ENCODE measurements around the gene LONRF2. TPM values are rescaled to one million over a fixed set of nuclear protein-coding genes. Genes with fewer than 3 reads are reported as not detected.

Gene LONRF2
- total RNA-seq, 1 experiment from 2014 or later, result 9.7 TPM

GRCh38 chr2:100257939-100258338, 64.4 kb downstream of the LONRF2 start:
- BruUV-seq (replicated peaks), result no TSS peak
- intact Hi-C loops (cut with micrococcal nuclease; ENCODE audit: unreplicated experiment), result no loop called here
- TF ChIP-seq, protein P1, sequence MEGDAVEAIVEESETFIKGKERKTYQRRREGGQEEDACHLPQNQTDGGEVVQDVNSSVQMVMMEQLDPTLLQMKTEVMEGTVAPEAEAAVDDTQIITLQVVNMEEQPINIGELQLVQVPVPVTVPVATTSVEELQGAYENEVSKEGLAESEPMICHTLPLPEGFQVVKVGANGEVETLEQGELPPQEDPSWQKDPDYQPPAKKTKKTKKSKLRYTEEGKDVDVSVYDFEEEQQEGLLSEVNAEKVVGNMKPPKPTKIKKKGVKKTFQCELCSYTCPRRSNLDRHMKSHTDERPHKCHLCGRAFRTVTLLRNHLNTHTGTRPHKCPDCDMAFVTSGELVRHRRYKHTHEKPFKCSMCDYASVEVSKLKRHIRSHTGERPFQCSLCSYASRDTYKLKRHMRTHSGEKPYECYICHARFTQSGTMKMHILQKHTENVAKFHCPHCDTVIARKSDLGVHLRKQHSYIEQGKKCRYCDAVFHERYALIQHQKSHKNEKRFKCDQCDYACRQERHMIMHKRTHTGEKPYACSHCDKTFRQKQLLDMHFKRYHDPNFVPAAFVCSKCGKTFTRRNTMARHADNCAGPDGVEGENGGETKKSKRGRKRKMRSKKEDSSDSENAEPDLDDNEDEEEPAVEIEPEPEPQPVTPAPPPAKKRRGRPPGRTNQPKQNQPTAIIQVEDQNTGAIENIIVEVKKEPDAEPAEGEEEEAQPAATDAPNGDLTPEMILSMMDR (IDR thresholded peaks at IDR 0.05; ENCODE audit: unreplicated experiment), result no peak
- Mint-ChIP-seq H3K4me3 (ENCODE audit: low read depth, unreplicated experiment) (no peak overlapping the region), H3K27me3 (ENCODE audit: unreplicated experiment) (peaks cover 58% of the 10 kb centered on the region), H3K9me3 (ENCODE audit: low read depth, unreplicated experiment) (no peaks in the 10 kb centered on the region), H3K27ac (ENCODE audit: unreplicated experiment) (no peak overlapping the region), H3K4me1 (ENCODE audit: low read depth, unreplicated experiment) (no peaks in the 10 kb centered on the region), H3K36me3 (ENCODE audit: insufficient read depth, unreplicated experiment) (no peaks in the 10 kb centered on the region)
- CTCF ChIA-PET, result interaction anchor here (2.1 kb wide), 1 partner anchor 123 kb away, joined by 4 read pairs; no protein-coding TSS in a partner anchor
- DNase-seq, result no peak

- intact Hi-C loops (cut with micrococcal nuclease; ENCODE audit: unreplicated experiment), result no loop called here
These were observed 65.5 kb downstream of the LONRF2 start for GRCh38 chr2:100256849-100257248.

DNA sequence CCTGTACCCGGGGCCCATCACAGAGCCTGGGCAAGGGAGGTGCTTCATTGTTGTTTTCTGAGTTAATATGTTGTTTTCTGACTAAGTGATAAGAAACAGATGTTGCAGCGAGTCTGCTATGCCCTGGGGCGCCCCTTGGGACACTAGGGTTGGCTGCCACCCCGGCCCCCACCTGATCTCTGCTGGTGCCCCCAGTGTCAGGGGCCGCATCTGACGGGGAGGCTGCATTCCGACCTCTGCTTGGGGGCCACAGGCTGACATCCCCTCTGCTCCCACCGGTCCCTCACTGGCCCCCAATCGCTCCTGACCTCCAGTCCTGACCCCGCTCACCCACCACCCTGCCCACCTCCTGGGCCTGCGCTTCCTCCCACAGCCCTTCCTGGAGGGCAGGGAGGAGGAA, 65.9 kb downstream of the LONRF2 start:
- Mint-ChIP-seq H3K27me3 (ENCODE audit: unreplicated experiment) (peaks cover 61% of the 10 kb centered on the region), H3K4me3 (ENCODE audit: low read depth, unreplicated experiment) (no peak overlapping the region), H3K4me1 (ENCODE audit: low read depth, unreplicated experiment) (no peaks in the 10 kb centered on the region), H3K36me3 (ENCODE audit: insufficient read depth, unreplicated experiment) (no peaks in the 10 kb centered on the region), H3K27ac (ENCODE audit: unreplicated experiment) (no peak overlapping the region), H3K9me3 (ENCODE audit: low read depth, unreplicated experiment) (no peaks in the 10 kb centered on the region)
- CTCF ChIA-PET, result no interaction called here
- TF ChIP-seq, protein P1 (IDR thresholded peaks at IDR 0.05; ENCODE audit: unreplicated experiment), result no peak
- no peak for DNase-seq
- intact Hi-C loops (cut with micrococcal nuclease; ENCODE audit: unreplicated experiment), result no loop called here
- no TSS peak for BruUV-seq (replicated peaks)

More at GRCh38 chr2:100256849-100257248, 65.5 kb downstream of the LONRF2 start:
- DNase-seq, result no peak
- TF ChIP-seq, protein P1 (IDR thresholded peaks at IDR 0.05; ENCODE audit: unreplicated experiment), result no peak
- Mint-ChIP-seq H3K4me1 (ENCODE audit: low read depth, unreplicated experiment) (no peaks in the 10 kb centered on the region), H3K36me3 (ENCODE audit: insufficient read depth, unreplicated experiment) (no peaks in the 10 kb centered on the region), H3K4me3 (ENCODE audit: low read depth, unreplicated experiment) (no peak overlapping the region), H3K27me3 (ENCODE audit: unreplicated experiment) (peaks cover 61% of the 10 kb centered on the region), H3K27ac (ENCODE audit: unreplicated experiment) (no peak overlapping the region), H3K9me3 (ENCODE audit: low read depth, unreplicated experiment) (no peaks in the 10 kb centered on the region)
- no TSS peak for BruUV-seq (replicated peaks)
- CTCF ChIA-PET, result interaction anchor here (2.1 kb wide), 1 partner anchor 124 kb away, joined by 4 read pairs; no protein-coding TSS in a partner anchor

DNA sequence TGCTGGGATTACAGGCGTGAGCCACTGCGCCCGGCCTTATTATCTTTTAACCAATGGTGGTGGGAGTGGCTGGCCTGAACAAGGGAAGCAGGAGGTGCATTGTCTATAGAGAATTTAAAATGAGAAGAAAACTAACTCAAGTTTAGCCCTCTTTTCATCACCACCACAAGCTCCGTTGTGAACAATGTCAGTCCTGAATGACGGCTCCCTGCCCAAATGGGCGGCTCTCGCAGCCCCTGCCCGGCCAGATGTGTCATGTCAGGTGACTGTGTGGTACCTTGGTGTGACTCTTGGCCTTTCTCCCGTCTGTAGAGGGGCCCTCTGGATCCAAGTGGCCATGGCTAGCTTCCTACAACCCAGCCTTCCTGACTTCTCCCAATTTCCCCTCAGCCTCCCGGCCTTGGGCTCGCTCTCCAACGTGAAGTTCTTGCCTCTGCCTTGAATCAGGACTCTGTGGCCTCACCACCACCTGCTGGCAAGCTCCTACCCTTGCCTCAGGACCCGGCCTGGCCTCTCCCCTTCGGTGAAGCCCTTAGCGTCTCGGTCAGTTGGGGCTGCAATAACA, 67.6 kb downstream of the LONRF2 start:
- peaks cover 73% of the 10 kb centered on the region for H3K27me3 Mint-ChIP-seq (ENCODE audit: unreplicated experiment)
- TF ChIP-seq, protein P1 (IDR thresholded peaks at IDR 0.05; ENCODE audit: unreplicated experiment), result no peak
- H3K4me1 Mint-ChIP-seq (ENCODE audit: low read depth, unreplicated experiment), result no peaks in the 10 kb centered on the region
- DNase-seq, result no peak
- intact Hi-C loops (cut with micrococcal nuclease; ENCODE audit: unreplicated experiment), result no loop called here
- CTCF ChIA-PET, result no interaction called here
- H3K4me3 Mint-ChIP-seq (ENCODE audit: low read depth, unreplicated experiment), result no peak overlapping the region
- no TSS peak for BruUV-seq (replicated peaks)
- H3K27ac Mint-ChIP-seq (ENCODE audit: unreplicated experiment), result no peak overlapping the region
- H3K9me3 Mint-ChIP-seq (ENCODE audit: low read depth, unreplicated experiment), result no peaks in the 10 kb centered on the region
- no peaks in the 10 kb centered on the region for H3K36me3 Mint-ChIP-seq (ENCODE audit: insufficient read depth, unreplicated experiment)
